Testis (tissue), 3 donors: ENCODE results near the gene NAALADL1. TPM values are rescaled to one million over a fixed set of nuclear protein-coding genes. Genes with fewer than 3 reads are reported as not detected.
"Not testable (repeated sequence)": the region's sequence is repeated elsewhere in the genome, so short reads cannot be mapped to it uniquely, and the experiment has no call there.

Experiments used
- DNase-seq: peaks from one replicate; pipeline ENCODE4 v3.0.0-alpha.2; 2019
- H3K27ac ChIP-seq, 2 donors: fragments of 200-600 bp; sonication (generic); one replicate each; pipeline ENCODE4 v1.5.1; 2019
- H3K27me3 ChIP-seq: fragments of 200-600 bp; sonication (generic); one replicate; pipeline ENCODE4 v1.5.1; 2019
- H3K36me3 ChIP-seq: fragments of 200-600 bp; sonication (generic); one replicate; pipeline ENCODE4 v1.5.1; 2017; ENCODE audit warnings: low read depth; ENCODE audit errors: missing control alignments
- H3K4me1 ChIP-seq: fragments of 200-600 bp; sonication (generic); one replicate; pipeline ENCODE4 v1.5.1; 2019
- H3K4me3 ChIP-seq, 2 donors: fragments of 200-600 bp; sonication (generic); one replicate each; pipeline ENCODE4 v1.5.1; 2017 to 2019
- H3K9me3 ChIP-seq: fragments of 200-600 bp; sonication (generic); one replicate; pipeline ENCODE4 v1.5.1; 2017
- CTCF ChIP-seq, 3 experiments: fragments of 450-650 bp in 2 of 3; fragments of 200-600 bp in 1 of 3; sonication (generic) in 1 of 3; IDR thresholded peaks; one replicate each; pipeline ENCODE4 v1.5.1; 2016 to 2019; ENCODE audit warnings: antibody characterized with exemption in 3 of 3, mild to moderate bottlenecking in 2 of 3, moderate library complexity in 1 of 3
- POLR2A ChIP-seq: fragments of 450-650 bp; IDR thresholded peaks from one replicate; pipeline ENCODE4 v1.6.1; 2017; ENCODE audit warnings: antibody characterized with exemption, mild to moderate bottlenecking, moderate library complexity
- WGBS, 2 donors: methylation state at CpG; one replicate each; pipeline ENCODE4 v1.1.5; 2018; 5-methylcytosine and 5-hydroxymethylcytosine counted together
- intact Hi-C: fragments of 100-400 bp; cut with DNase I; formaldehyde crosslinking; loops from one replicate; pipeline ENCODE4 v1.15.1; 2023; ENCODE audit warnings: low total_unique reads
- polyA plus RNA-seq: library from polyadenylated mRNA; stranded (reverse); fragments of 350-450 nt; fragmentation: Illumina TruSeq; extraction: RNeasy Lipid Tissue Mini Kit (QIAGEN cat#74804); gene quantifications from one replicate; pipeline ENCODE4 v1.2.3, GENCODE V29; 2014; ENCODE audit warnings: low read depth, low replicate concordance; ENCODE audit not compliant: insufficient read depth
- total RNA-seq, 2 donors: library from RNA; depleted of rRNA; stranded (reverse); fragments of >200 nt; gene quantifications; one replicate each; pipeline ENCODE4 v1.2.3, GENCODE V29; 2016

NAALADL1 gene
- total and polyA plus RNA-seq, 3 donors from 2014 or later, result 16.0 to 18.1 (median 16.5) TPM

GRCh38 chr11:65013130-65013887 lies 45.0 kb downstream of the NAALADL1 start:
- peak overlapping the region; percentile 90 to 98 for H3K27ac ChIP-seq
- H3K4me1 ChIP-seq, result no peaks in the 10 kb centered on the region
- no peaks in the 10 kb centered on the region for H3K36me3 ChIP-seq
- peak overlapping the region; percentile 55 to 88 for H3K4me3 ChIP-seq
- WGBS, 2 donors, result 8 to 13% methylated on average over 10 to 21 of the region's 22 CpGs
- DNase-seq, result peak; percentile 94
- TF ChIP-seq POLR2A, result no peak
- TF ChIP-seq CTCF (IDR thresholded peaks at IDR 0.05), result peak; percentile 73 to 86 (median 80)
- H3K9me3 ChIP-seq, result no peaks in the 10 kb centered on the region
- intact Hi-C loops, result loop anchor here (10.0 kb wide), 2 partner anchors 101 to 169 kb away; partner anchors contain the start of genes CDC42BPG, TM7SF2 and ZNHIT2
- no peaks in the 10 kb centered on the region for H3K27me3 ChIP-seq

GRCh38 chr11:65008873-65009272 lies 49.5 kb downstream of the NAALADL1 start:
- Histone ChIP-seq H3K4me1 (no peaks in the 10 kb centered on the region), H3K4me3 (no peak overlapping the region), H3K27ac (no peak overlapping the region), H3K27me3 (no peaks in the 10 kb centered on the region), H3K36me3 (no peaks in the 10 kb centered on the region), H3K9me3 (no peaks in the 10 kb centered on the region)
- TF ChIP-seq CTCF (IDR thresholded peaks at IDR 0.05) (no peak), POLR2A (no peak)
- WGBS, 2 donors, result 92 to 93% methylated on average over 2 of the region's 2 CpGs
- no peak for DNase-seq
- intact Hi-C loops, result no loop called here

- intact Hi-C loops, result no loop called here
- TF ChIP-seq CTCF (IDR thresholded peaks at IDR 0.05) (no peak), POLR2A (no peak)
- H3K4me3 ChIP-seq, result no peak overlapping the region
- WGBS, 2 donors, result 74 to 78% methylated on average over 7 of the region's 7 CpGs
- H3K9me3 ChIP-seq, result no peaks in the 10 kb centered on the region
- no peaks in the 10 kb centered on the region for H3K27me3 ChIP-seq
- H3K36me3 ChIP-seq, result no peaks in the 10 kb centered on the region
- no peaks in the 10 kb centered on the region for H3K4me1 ChIP-seq
- no peak for DNase-seq
- H3K27ac ChIP-seq, result no peak overlapping the region
Observed at GRCh38 chr11:65008016-65008415, 50.3 kb downstream of the NAALADL1 start.

- H3K4me1 ChIP-seq, intact Hi-C loops, DNase-seq, H3K36me3 ChIP-seq, H3K27ac ChIP-seq, H3K9me3 ChIP-seq, H3K4me3 ChIP-seq, H3K27me3 ChIP-seq: not testable (repeated sequence)
- 72 to 74% methylated on average over 3 of the region's 3 CpGs for WGBS, 2 donors
Observed at GRCh38 chr11:65003968-65004367, 54.4 kb downstream of the NAALADL1 start.

- Histone ChIP-seq H3K4me3 (no peak overlapping the region), H3K4me1 (no peaks in the 10 kb centered on the region), H3K27me3 (no peaks in the 10 kb centered on the region), H3K36me3 (no peaks in the 10 kb centered on the region), H3K27ac (no peak overlapping the region), H3K9me3 (no peaks in the 10 kb centered on the region)
- no peak for DNase-seq
- intact Hi-C loops, result no loop called here
- TF ChIP-seq CTCF (IDR thresholded peaks at IDR 0.05) (no peak), POLR2A (no peak)
- WGBS, 2 donors, result 66 to 77% methylated on average over 4 to 7 of the region's 7 CpGs
Observed at GRCh38 chr11:65003282-65003681, 55.1 kb downstream of the NAALADL1 start.
